ENCODE data around the gene ALPK1. TPM values are rescaled to one million over a fixed set of nuclear protein-coding genes. Genes with fewer than 3 reads are reported as not detected.

The ALPK1 gene
- polyA plus RNA-seq, 3 donors, result 5.3 to 14.2 (median 8.1) TPM

DNA sequence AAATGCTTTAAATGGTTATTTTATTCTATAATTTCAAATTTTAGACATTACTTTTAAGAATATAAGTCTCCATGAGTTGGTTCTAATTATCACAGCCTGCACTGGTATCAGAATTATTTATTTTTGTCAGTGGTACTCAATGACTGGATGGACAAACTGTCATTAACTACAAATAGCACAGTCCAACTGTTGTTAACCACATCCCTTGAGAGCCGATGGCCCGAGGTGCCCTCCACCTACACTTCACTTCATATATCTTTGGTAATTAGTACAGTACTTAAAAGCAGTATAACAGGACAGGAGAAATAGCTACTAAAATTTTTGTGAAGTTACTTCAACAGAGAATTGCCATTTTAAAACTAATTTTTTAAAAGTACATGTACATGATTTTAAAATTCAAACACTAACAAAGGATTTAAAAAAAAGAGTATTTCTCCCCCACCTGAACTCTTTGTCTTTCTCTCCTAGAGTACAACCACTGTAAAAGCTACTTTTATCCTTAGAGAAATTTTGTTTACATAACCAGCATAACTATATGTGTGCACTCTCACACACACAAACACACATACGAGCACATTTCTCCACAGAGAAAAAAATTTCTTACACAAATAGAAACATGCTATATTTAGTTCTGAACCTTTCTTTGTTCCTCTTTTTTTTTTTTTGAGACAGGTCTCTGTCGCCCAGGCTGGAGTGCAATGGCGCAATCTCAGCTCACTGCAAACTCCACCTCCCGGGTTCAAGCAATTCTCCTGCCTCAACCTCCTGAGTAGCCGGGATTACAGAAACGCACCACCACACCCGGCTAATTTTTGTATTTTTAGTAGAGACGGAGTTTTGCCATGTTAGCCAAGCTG lies 17.9 kb upstream of the ALPK1 start:
- H3K79me2 ChIP-seq (ENCODE audit: insufficient read depth, low read length), result peaks cover 99% of the 10 kb centered on the region
- no peaks in the 10 kb centered on the region for H3K9me3 ChIP-seq (replicated peaks in 1 of 2; ENCODE audit: control insufficient read depth in 1 of 2, insufficient read depth in 1 of 2, low read length in 2 of 2)
- H3K4me2 ChIP-seq (replicated peaks; ENCODE audit: extremely low read depth, low read length, poor library complexity, severe bottlenecking), result peak overlapping the region; percentile 71
- Mint-ChIP-seq H3K4me1 (peaks cover 57% of the 10 kb centered on the region), H3K9me3 (peaks cover 0 to 2% (median 0%) of the 10 kb centered on the region in 7 donors), H3K27ac (peak overlapping the region; percentile 64 to 85 (median 77)), H3K4me3 (peak overlapping the region; percentile 67 to 71), H3K36me3 (peaks cover 29 to 30% of the 10 kb centered on the region in 2 donors), H3K27me3 (ENCODE audit: low read depth in 3 of 3) (no peaks in the 10 kb centered on the region)
- H3K4me1 ChIP-seq (ENCODE audit: control insufficient read depth in 1 of 2, insufficient read depth in 2 of 2, low read length in 2 of 2), result peaks cover 31 to 39% of the 10 kb centered on the region in 2 donors
- H3K27me3 ChIP-seq (ENCODE audit: control insufficient read depth in 2 of 2, insufficient read depth in 2 of 2, low read length in 2 of 2), result no peaks in the 10 kb centered on the region
- H3K9ac ChIP-seq (ENCODE audit: insufficient read depth, low read length, poor library complexity, severe bottlenecking), result peak overlapping the region; percentile 30
- WGBS (ENCODE audit: insufficient coverage), result no CpG with 5 or more reads among the region's 10 CpGs
- H3K4me3 ChIP-seq (replicated peaks in 1 of 3; ENCODE audit: low read depth in 2 of 3, low read length in 3 of 3), result peak overlapping the region in 2 of 3 experiments; percentile 37 to 61
- intact Hi-C loops (cut with micrococcal nuclease), result no loop called here
- peaks cover 8% of the 10 kb centered on the region for H4K20me1 ChIP-seq (ENCODE audit: insufficient read depth, low read length)
- peak overlapping the region; percentile 11 for H2AFZ ChIP-seq (ENCODE audit: insufficient read depth, low read depth, low read length, poor library complexity, severe bottlenecking)
- TF ChIP-seq, protein P1, sequence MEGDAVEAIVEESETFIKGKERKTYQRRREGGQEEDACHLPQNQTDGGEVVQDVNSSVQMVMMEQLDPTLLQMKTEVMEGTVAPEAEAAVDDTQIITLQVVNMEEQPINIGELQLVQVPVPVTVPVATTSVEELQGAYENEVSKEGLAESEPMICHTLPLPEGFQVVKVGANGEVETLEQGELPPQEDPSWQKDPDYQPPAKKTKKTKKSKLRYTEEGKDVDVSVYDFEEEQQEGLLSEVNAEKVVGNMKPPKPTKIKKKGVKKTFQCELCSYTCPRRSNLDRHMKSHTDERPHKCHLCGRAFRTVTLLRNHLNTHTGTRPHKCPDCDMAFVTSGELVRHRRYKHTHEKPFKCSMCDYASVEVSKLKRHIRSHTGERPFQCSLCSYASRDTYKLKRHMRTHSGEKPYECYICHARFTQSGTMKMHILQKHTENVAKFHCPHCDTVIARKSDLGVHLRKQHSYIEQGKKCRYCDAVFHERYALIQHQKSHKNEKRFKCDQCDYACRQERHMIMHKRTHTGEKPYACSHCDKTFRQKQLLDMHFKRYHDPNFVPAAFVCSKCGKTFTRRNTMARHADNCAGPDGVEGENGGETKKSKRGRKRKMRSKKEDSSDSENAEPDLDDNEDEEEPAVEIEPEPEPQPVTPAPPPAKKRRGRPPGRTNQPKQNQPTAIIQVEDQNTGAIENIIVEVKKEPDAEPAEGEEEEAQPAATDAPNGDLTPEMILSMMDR (IDR thresholded peaks at IDR 0.05), result no peak
- H3K36me3 ChIP-seq (replicated peaks in 1 of 2; ENCODE audit: control insufficient read depth in 1 of 2, insufficient read depth in 2 of 2, low read length in 2 of 2), result peaks cover 16 to 30% of the 10 kb centered on the region in 2 donors
- DNase-seq, result peak in 1 of 3 donors; percentile 28
- H3K27ac ChIP-seq (ENCODE audit: low read depth in 1 of 2, low read length in 2 of 2), result peak overlapping the region; percentile 33 to 65

DNA sequence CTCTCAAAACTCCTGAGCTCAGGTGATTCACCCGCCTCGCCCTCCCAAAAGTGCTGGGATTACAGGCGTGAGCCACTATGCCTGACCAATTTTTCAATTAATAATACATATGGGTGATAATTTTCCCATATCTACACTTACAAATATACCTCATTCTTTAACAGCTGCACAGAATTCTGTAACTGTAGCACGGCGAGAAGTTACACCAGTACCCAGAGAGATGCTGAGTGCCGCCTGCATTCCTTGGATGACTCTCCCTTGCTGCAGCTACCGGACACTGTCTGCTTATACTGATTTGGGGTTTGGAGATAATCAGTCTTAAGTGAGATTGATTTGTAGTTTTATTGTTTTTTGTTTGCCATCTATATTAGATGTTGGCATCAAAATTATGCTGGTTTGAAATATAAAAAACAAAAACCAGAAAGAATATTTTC lies 17.3 kb upstream of the ALPK1 start:
- TF ChIP-seq, protein P1 (IDR thresholded peaks at IDR 0.05), result no peak
- peaks cover 16 to 28% of the 10 kb centered on the region in 2 donors for H3K36me3 ChIP-seq (replicated peaks in 1 of 2; ENCODE audit: control insufficient read depth in 1 of 2, insufficient read depth in 2 of 2, low read length in 2 of 2)
- peak overlapping the region; percentile 67 to 71 for H3K4me3 Mint-ChIP-seq
- peaks cover 29% of the 10 kb centered on the region in 2 donors for H3K36me3 Mint-ChIP-seq
- H3K27me3 ChIP-seq (ENCODE audit: control insufficient read depth in 2 of 2, insufficient read depth in 2 of 2, low read length in 2 of 2), result no peaks in the 10 kb centered on the region
- H3K4me1 ChIP-seq (ENCODE audit: control insufficient read depth in 1 of 2, insufficient read depth in 2 of 2, low read length in 2 of 2), result peaks cover 34 to 44% of the 10 kb centered on the region in 2 donors
- H2AFZ ChIP-seq (ENCODE audit: insufficient read depth, low read depth, low read length, poor library complexity, severe bottlenecking), result no peak overlapping the region
- H3K9me3 Mint-ChIP-seq, result peaks cover 0 to 2% (median 0%) of the 10 kb centered on the region in 7 donors
- no peak for DNase-seq
- H3K4me3 ChIP-seq (replicated peaks in 1 of 3; ENCODE audit: low read depth in 2 of 3, low read length in 3 of 3), result peak overlapping the region in 2 of 3 experiments; percentile 37 to 61
- H4K20me1 ChIP-seq (ENCODE audit: insufficient read depth, low read length), result peaks cover 5% of the 10 kb centered on the region
- intact Hi-C loops (cut with micrococcal nuclease), result no loop called here
- H3K79me2 ChIP-seq (ENCODE audit: insufficient read depth, low read length), result peaks cover 100% of the 10 kb centered on the region
- H3K27ac Mint-ChIP-seq, result peak overlapping the region in 6 of 7 donors; percentile 68 to 85 (median 79)
- WGBS (ENCODE audit: insufficient coverage), result no CpG with 5 or more reads among the region's 7 CpGs
- peak overlapping the region; percentile 33 to 65 for H3K27ac ChIP-seq (ENCODE audit: low read depth in 1 of 2, low read length in 2 of 2)
- H3K4me1 Mint-ChIP-seq, result peaks cover 63% of the 10 kb centered on the region
- H3K9me3 ChIP-seq (replicated peaks in 1 of 2; ENCODE audit: control insufficient read depth in 1 of 2, insufficient read depth in 1 of 2, low read length in 2 of 2), result no peaks in the 10 kb centered on the region
- no peaks in the 10 kb centered on the region for H3K27me3 Mint-ChIP-seq (ENCODE audit: low read depth in 3 of 3)
- H3K4me2 ChIP-seq (replicated peaks; ENCODE audit: extremely low read depth, low read length, poor library complexity, severe bottlenecking), result peak overlapping the region; percentile 71
- peak overlapping the region; percentile 30 for H3K9ac ChIP-seq (ENCODE audit: insufficient read depth, low read length, poor library complexity, severe bottlenecking)

All from CD14-positive monocyte (primary cell).